Stimulated activated CD8-positive, alpha-beta memory T cell treated with anti-CD3 and anti-CD28 coated beads, Interleukin-15, amount 100 ng/mL, for 24 hours (primary cell): ENCODE results near the gene EFCAB6.

Experiments
- DNase-seq: peaks from one replicate; pipeline ENCODE4 v3.0.0-alpha.2; 2020; ENCODE audit warnings: low read depth

Gene EFCAB6

GRCh38 chr22:43479301-43479950, 332.7 kb downstream of the EFCAB6 start:
- no peak for DNase-seq
